DND-41 (cell line): Measurements from ENCODE around the gene RBSN.

ENCODE experiments used
- ATAC-seq: fragments of 200-7000 bp; cut with Tn5 transposase; 3 replicates; pipeline ENCODE4 v1.9.1; 2021; ENCODE audit warnings: low read depth; ENCODE audit not compliant: insufficient read depth
- DNase-seq: peaks from one replicate; pipeline ENCODE4 v3.0.0-alpha.2; 2020
- H2AFZ ChIP-seq: 2 replicates; pipeline ENCODE4 v1.6.0; 2012; ENCODE audit warnings: low read depth, low read length
- H3K27ac ChIP-seq: 2 replicates; pipeline ENCODE4 v1.5.1; 2012; ENCODE audit warnings: low read length, inconsistent platforms
- H3K27me3 ChIP-seq: fragments of 200-600 bp; sonication (generic); 2 replicates; pipeline ENCODE4 v1.6.0; 2012; ENCODE audit warnings: low read length, mild to moderate bottlenecking, inconsistent platforms; ENCODE audit not compliant: insufficient read depth, poor library complexity
- H3K36me3 ChIP-seq: 2 replicates; pipeline ENCODE4 v1.5.1; 2012; ENCODE audit warnings: low read length, inconsistent platforms; ENCODE audit not compliant: insufficient read depth
- H3K4me1 ChIP-seq: 2 replicates; pipeline ENCODE4 v1.5.1; 2012; ENCODE audit warnings: mild to moderate bottlenecking, low read length; ENCODE audit not compliant: insufficient read depth
- H3K4me2 ChIP-seq: 2 replicates; pipeline ENCODE4 v1.6.0; 2012; ENCODE audit warnings: mild to moderate bottlenecking, moderate library complexity, low read length, inconsistent platforms; ENCODE audit not compliant: insufficient read depth
- H3K4me3 ChIP-seq, 2 experiments: fragments of 200-600 bp in 1 of 2; shearing (Covaris generic) in 1 of 2; 2 replicates each; pipeline ENCODE4 v1.5.1; 2012 to 2016; ENCODE audit warnings: inconsistent platforms in 2 of 2, low read length in 2 of 2, mild to moderate bottlenecking in 2 of 2, low read depth in 1 of 2, moderate library complexity in 1 of 2
- H3K79me2 ChIP-seq: 2 replicates; pipeline ENCODE4 v1.6.0; 2012; ENCODE audit warnings: low read length, inconsistent platforms; ENCODE audit not compliant: insufficient read depth
- H3K9ac ChIP-seq: 2 replicates; pipeline ENCODE4 v1.6.0; 2012; ENCODE audit warnings: low read depth, mild to moderate bottlenecking, inconsistent platforms, low read length, moderate library complexity
- H3K9me3 ChIP-seq: 2 replicates; pipeline ENCODE4 v1.5.1; 2012; ENCODE audit warnings: low read length, moderate library complexity, mild to moderate bottlenecking, inconsistent platforms; ENCODE audit not compliant: insufficient read depth, severe bottlenecking
- H4K20me1 ChIP-seq: 2 replicates; pipeline ENCODE4 v1.6.0; 2012; ENCODE audit warnings: low read length; ENCODE audit not compliant: insufficient read depth
- CTCF ChIP-seq: IDR thresholded peaks from 2 replicates; pipeline ENCODE4 v1.5.1; 2012; ENCODE audit warnings: borderline replicate concordance, low read length, moderate library complexity, mild to moderate bottlenecking; ENCODE audit not compliant: poor library complexity, severe bottlenecking; ENCODE audit errors: extremely low read depth
- EZH2 ChIP-seq: IDR thresholded peaks from 3 replicates; pipeline ENCODE4 v1.6.1; 2012; ENCODE audit warnings: borderline replicate concordance, low read depth, mild to moderate bottlenecking, moderate library complexity, low read length, inconsistent platforms; ENCODE audit not compliant: severe bottlenecking

RBSN gene

GRCh38 chr3:15122398-15122797 lies 23.4 kb upstream of the RBSN start:
- TF ChIP-seq EZH2 (no peak), CTCF (no peak)
- no peak overlapping the region for H2AFZ ChIP-seq
- H3K9me3 ChIP-seq: no peaks in the 10 kb centered on the region
- H3K9ac ChIP-seq: no peak overlapping the region
- H3K4me1 ChIP-seq: no peaks in the 10 kb centered on the region
- DNase-seq (no peak), ATAC-seq (no peak)
- H3K4me2 ChIP-seq: no peak overlapping the region
- no peaks in the 10 kb centered on the region for H3K79me2 ChIP-seq
- H3K36me3 ChIP-seq: no peaks in the 10 kb centered on the region
- no peaks in the 10 kb centered on the region for H4K20me1 ChIP-seq
- H3K27me3 ChIP-seq: no peaks in the 10 kb centered on the region
- H3K27ac ChIP-seq: no peak overlapping the region
- no peak overlapping the region for H3K4me3 ChIP-seq

GRCh38 chr3:15121936-15122335 lies 23.0 kb upstream of the RBSN start:
- Histone ChIP-seq H3K27me3 (no peaks in the 10 kb centered on the region), H3K27ac (no peak overlapping the region), H3K9ac (no peak overlapping the region), H3K9me3 (no peaks in the 10 kb centered on the region), H3K36me3 (no peaks in the 10 kb centered on the region), H3K79me2 (no peaks in the 10 kb centered on the region), H3K4me2 (no peak overlapping the region), H3K4me1 (no peaks in the 10 kb centered on the region), H4K20me1 (no peaks in the 10 kb centered on the region), H3K4me3 (no peak overlapping the region), H2AFZ (no peak overlapping the region)
- TF ChIP-seq EZH2 (no peak), CTCF (no peak)
- ATAC-seq: no peak
- DNase-seq: no peak

- no peak overlapping the region for H2AFZ ChIP-seq
- no peak overlapping the region for H3K9ac ChIP-seq
- H3K9me3 ChIP-seq: no peaks in the 10 kb centered on the region
- TF ChIP-seq CTCF (no peak), EZH2 (no peak)
- no peak overlapping the region for H3K4me2 ChIP-seq
- H3K36me3 ChIP-seq: no peaks in the 10 kb centered on the region
- H4K20me1 ChIP-seq: no peaks in the 10 kb centered on the region
- no peak for ATAC-seq
- no peak for DNase-seq
- H3K27me3 ChIP-seq: no peaks in the 10 kb centered on the region
- H3K4me3 ChIP-seq: no peak overlapping the region
- no peaks in the 10 kb centered on the region for H3K79me2 ChIP-seq
- no peak overlapping the region for H3K27ac ChIP-seq
- H3K4me1 ChIP-seq: no peaks in the 10 kb centered on the region
Observed at GRCh38 chr3:15120986-15121385, 22.0 kb upstream of the RBSN start.

- no peaks in the 10 kb centered on the region for H3K9me3 ChIP-seq
- TF ChIP-seq EZH2 (no peak), CTCF (no peak)
- H2AFZ ChIP-seq: no peak overlapping the region
- no peaks in the 10 kb centered on the region for H3K4me1 ChIP-seq
- no peaks in the 10 kb centered on the region for H4K20me1 ChIP-seq
- H3K36me3 ChIP-seq: no peaks in the 10 kb centered on the region
- ATAC-seq (no peak), DNase-seq (no peak)
- no peak overlapping the region for H3K27ac ChIP-seq
- H3K9ac ChIP-seq: no peak overlapping the region
- H3K27me3 ChIP-seq: no peaks in the 10 kb centered on the region
- no peaks in the 10 kb centered on the region for H3K79me2 ChIP-seq
- H3K4me3 ChIP-seq: no peak overlapping the region
- no peak overlapping the region for H3K4me2 ChIP-seq
Observed at GRCh38 chr3:15117011-15117410, 18.1 kb upstream of the RBSN start.
